Liver (tissue), 3 donors: ENCODE data around the gene GSTP1.
"Not testable (repeated sequence)": the region's sequence is repeated elsewhere in the genome, so short reads cannot be mapped to it uniquely, and the experiment has no call there.

Experiments
- SP1 ChIP-seq: IDR thresholded peaks from 2 replicates; pipeline ENCODE4 v1.6.1; 2018; ENCODE audit warnings: antibody characterized with exemption, mild to moderate bottlenecking
- ZBTB33 ChIP-seq: IDR thresholded peaks from 2 replicates; pipeline ENCODE4 v1.6.1; 2016; ENCODE audit warnings: antibody characterized with exemption
- TF ChIP-seq, protein P1 (sequence below): fragments of 150-350 bp; IDR thresholded peaks from 2 replicates; pipeline ENCODE4 v1.5.1; 2017; ENCODE audit warnings: improper control_type of control experiment, low read depth, low read length; ENCODE audit not compliant: missing input control
- donor health status: healthy.
- donor health status: healthy.

GRCh38 chr11:67604119-67604518 lies 20.5 kb downstream of the GSTP1 start:
- TF ChIP-seq, protein P1, sequence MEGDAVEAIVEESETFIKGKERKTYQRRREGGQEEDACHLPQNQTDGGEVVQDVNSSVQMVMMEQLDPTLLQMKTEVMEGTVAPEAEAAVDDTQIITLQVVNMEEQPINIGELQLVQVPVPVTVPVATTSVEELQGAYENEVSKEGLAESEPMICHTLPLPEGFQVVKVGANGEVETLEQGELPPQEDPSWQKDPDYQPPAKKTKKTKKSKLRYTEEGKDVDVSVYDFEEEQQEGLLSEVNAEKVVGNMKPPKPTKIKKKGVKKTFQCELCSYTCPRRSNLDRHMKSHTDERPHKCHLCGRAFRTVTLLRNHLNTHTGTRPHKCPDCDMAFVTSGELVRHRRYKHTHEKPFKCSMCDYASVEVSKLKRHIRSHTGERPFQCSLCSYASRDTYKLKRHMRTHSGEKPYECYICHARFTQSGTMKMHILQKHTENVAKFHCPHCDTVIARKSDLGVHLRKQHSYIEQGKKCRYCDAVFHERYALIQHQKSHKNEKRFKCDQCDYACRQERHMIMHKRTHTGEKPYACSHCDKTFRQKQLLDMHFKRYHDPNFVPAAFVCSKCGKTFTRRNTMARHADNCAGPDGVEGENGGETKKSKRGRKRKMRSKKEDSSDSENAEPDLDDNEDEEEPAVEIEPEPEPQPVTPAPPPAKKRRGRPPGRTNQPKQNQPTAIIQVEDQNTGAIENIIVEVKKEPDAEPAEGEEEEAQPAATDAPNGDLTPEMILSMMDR = not testable (repeated sequence)
- not testable (repeated sequence) for TF ChIP-seq ZBTB33, SP1
